Measurements from ENCODE around the gene FOXJ3.

GRCh38 chr1:42316292-42316691, 18.7 kb downstream of the FOXJ3 start:
- TF ChIP-seq CTCF (IDR thresholded peaks at IDR 0.05) (no peak), POLR2A (IDR thresholded peaks at IDR 0.05) (no peak), EP300 (IDR thresholded peaks at IDR 0.05) (no peak)
